ENCODE results near the gene ERCC3.

The ERCC3 gene

GRCh38 chr2:127314193-127314988, 20.4 kb upstream of the ERCC3 start:
- Histone ChIP-seq H3K27ac (ENCODE audit: low read length) (no peak overlapping the region), H3K4me3 (ENCODE audit: low read depth in 1 of 2, low read length in 2 of 2) (no peak overlapping the region), H3K36me3 (ENCODE audit: control insufficient read depth in 1 of 2, insufficient read depth in 2 of 2, low read length in 2 of 2) (peaks cover 51 to 72% of the 10 kb centered on the region in 2 donors)

DNA sequence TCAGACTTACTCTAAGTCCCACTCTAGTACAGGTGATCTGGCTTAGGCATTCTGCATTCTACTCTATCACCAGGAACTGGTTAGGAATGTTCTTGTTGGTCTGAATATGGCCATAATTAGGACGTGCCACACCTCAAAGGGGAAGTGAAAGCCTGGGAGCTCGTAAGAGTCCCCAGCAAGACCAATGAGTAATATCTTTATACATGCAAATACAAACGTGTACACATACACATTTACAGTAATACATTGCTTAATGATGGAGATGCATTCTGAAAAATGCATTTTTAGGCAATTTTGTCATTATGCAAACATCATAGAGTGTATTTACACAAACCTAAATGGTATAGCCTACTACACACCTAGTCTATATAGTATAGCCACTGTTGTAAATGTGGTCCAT, 19.5 kb upstream of the ERCC3 start:
- Histone ChIP-seq H3K4me3 (ENCODE audit: low read depth in 1 of 2, low read length in 2 of 2) (no peak overlapping the region), H3K9me3 (ENCODE audit: control insufficient read depth in 1 of 2, low read length in 2 of 2) (no peaks in the 10 kb centered on the region), H3K27me3 (ENCODE audit: low read depth, low read length) (no peaks in the 10 kb centered on the region), H3K27ac (ENCODE audit: low read length) (no peak overlapping the region), H3K4me1 (ENCODE audit: control insufficient read depth in 1 of 2, insufficient read depth in 2 of 2, low read length in 2 of 2) (no peaks in the 10 kb centered on the region), H3K36me3 (ENCODE audit: control insufficient read depth in 1 of 2, insufficient read depth in 2 of 2, low read length in 2 of 2) (peaks cover 49 to 69% of the 10 kb centered on the region in 2 donors)

More at GRCh38 chr2:127314193-127314988, 20.4 kb upstream of the ERCC3 start:
- Histone ChIP-seq H3K9me3 (ENCODE audit: control insufficient read depth in 1 of 2, low read length in 2 of 2) (no peaks in the 10 kb centered on the region), H3K27me3 (ENCODE audit: low read depth, low read length) (no peaks in the 10 kb centered on the region), H3K4me1 (ENCODE audit: control insufficient read depth in 1 of 2, insufficient read depth in 2 of 2, low read length in 2 of 2) (no peaks in the 10 kb centered on the region)

DNA sequence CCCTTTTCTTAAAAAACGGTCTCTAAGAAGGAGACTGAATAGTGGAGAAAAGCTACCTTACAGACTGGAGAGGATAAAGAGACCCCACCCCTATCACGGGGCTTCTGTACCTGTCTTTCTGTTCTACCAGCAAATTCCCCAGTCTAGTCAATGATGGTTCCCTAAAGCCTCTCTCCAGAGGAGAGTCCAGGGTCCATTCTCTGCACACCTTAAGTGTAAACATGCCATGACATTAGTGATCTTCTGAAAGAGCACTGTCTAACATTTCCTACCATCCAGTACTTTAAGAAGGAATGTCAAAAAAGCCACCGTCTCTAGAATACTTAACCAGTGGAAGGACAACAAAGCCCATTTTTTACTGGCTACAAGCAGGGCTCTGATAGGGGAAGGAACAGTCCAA, 17.0 kb upstream of the ERCC3 start:
- no peak overlapping the region for H3K27ac ChIP-seq (ENCODE audit: low read length)
- peaks cover 54 to 67% of the 10 kb centered on the region in 2 donors for H3K36me3 ChIP-seq (ENCODE audit: control insufficient read depth in 1 of 2, insufficient read depth in 2 of 2, low read length in 2 of 2)
- H3K4me3 ChIP-seq (ENCODE audit: low read depth in 1 of 2, low read length in 2 of 2) = no peak overlapping the region
- H3K27me3 ChIP-seq (ENCODE audit: low read depth, low read length) = no peaks in the 10 kb centered on the region
- no peaks in the 10 kb centered on the region for H3K9me3 ChIP-seq (ENCODE audit: control insufficient read depth in 1 of 2, low read length in 2 of 2)
- H3K4me1 ChIP-seq (ENCODE audit: control insufficient read depth in 1 of 2, insufficient read depth in 2 of 2, low read length in 2 of 2) = no peaks in the 10 kb centered on the region

GRCh38 chr2:127309468-127309867, 15.5 kb upstream of the ERCC3 start:
- H3K36me3 ChIP-seq (ENCODE audit: control insufficient read depth in 1 of 2, insufficient read depth in 2 of 2, low read length in 2 of 2) = peaks cover 51 to 53% of the 10 kb centered on the region in 2 donors
- H3K4me3 ChIP-seq (ENCODE audit: low read depth in 1 of 2, low read length in 2 of 2) = no peak overlapping the region
- no peak overlapping the region for H3K27ac ChIP-seq (ENCODE audit: low read length)

DNA sequence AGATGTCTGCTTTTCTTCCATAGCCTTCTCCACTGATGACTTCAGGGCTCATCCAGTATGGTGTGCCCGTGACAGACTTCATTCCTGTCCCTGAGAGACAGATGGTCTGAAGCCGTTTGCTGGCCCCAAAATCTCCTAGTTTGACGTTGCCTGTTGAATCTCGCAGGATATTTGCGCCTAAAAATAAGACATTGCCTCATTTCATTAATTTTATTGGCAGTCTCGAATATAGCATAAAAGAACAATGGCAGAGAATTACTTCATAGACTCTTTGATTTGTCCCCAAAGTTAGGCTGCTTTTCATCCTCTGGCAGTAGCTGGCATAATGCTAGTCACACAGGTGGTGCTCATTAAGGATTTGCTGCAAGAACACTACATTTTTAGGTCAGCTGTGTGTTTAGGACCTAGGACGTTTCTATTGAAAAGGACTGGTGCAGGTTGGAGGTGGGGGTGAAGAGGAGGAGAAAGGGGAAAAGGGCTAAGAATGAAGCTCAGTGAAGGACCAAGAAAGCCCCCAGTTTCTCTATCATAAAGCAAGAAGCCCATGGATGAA, 14.7 kb upstream of the ERCC3 start:
- Histone ChIP-seq H3K27ac (ENCODE audit: low read length) (no peak overlapping the region), H3K9me3 (ENCODE audit: control insufficient read depth in 1 of 2, low read length in 2 of 2) (no peaks in the 10 kb centered on the region), H3K4me3 (ENCODE audit: low read depth in 1 of 2, low read length in 2 of 2) (no peak overlapping the region), H3K4me1 (ENCODE audit: control insufficient read depth in 1 of 2, insufficient read depth in 2 of 2, low read length in 2 of 2) (no peaks in the 10 kb centered on the region), H3K27me3 (ENCODE audit: low read depth, low read length) (no peaks in the 10 kb centered on the region), H3K36me3 (ENCODE audit: control insufficient read depth in 1 of 2, insufficient read depth in 2 of 2, low read length in 2 of 2) (peaks cover 43 to 45% of the 10 kb centered on the region in 2 donors)

More at GRCh38 chr2:127309468-127309867, 15.5 kb upstream of the ERCC3 start:
- Histone ChIP-seq H3K27me3 (ENCODE audit: low read depth, low read length) (no peaks in the 10 kb centered on the region), H3K4me1 (ENCODE audit: control insufficient read depth in 1 of 2, insufficient read depth in 2 of 2, low read length in 2 of 2) (no peaks in the 10 kb centered on the region), H3K9me3 (ENCODE audit: control insufficient read depth in 1 of 2, low read length in 2 of 2) (no peaks in the 10 kb centered on the region)

DNA sequence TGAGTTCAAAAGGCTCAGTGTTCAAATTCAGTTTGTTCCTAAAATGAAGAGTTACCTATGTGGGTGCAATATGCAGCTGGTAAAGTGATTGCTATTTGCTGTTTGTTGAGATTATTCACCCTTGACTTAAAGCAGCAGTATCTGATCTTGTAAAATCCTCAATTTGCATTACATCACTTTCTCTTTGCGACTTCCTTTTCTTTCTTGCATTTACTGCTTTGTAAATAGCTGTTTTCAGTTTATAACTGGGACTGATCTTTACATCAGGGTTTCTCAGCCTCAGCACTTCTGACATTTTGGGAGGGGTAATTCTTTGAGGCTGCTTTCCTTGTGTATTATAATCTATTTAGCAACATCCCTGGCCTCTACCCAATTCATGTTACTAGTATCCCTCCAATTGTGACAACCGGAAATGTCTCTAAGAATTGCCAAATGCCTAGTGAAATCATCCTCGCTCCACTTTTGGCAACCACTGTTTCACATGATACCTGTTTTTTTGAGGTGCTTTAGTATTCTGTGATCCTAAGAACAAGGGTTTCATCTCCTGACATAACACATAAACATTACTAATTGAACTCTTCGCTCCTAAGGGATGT, 12.1 kb upstream of the ERCC3 start:
- Histone ChIP-seq H3K4me1 (ENCODE audit: control insufficient read depth in 1 of 2, insufficient read depth in 2 of 2, low read length in 2 of 2) (no peaks in the 10 kb centered on the region), H3K9me3 (ENCODE audit: control insufficient read depth in 1 of 2, low read length in 2 of 2) (no peaks in the 10 kb centered on the region), H3K4me3 (ENCODE audit: low read depth in 1 of 2, low read length in 2 of 2) (no peak overlapping the region), H3K27me3 (ENCODE audit: low read depth, low read length) (no peaks in the 10 kb centered on the region), H3K36me3 (ENCODE audit: control insufficient read depth in 1 of 2, insufficient read depth in 2 of 2, low read length in 2 of 2) (peaks cover 26 to 32% of the 10 kb centered on the region in 2 donors), H3K27ac (ENCODE audit: low read length) (no peak overlapping the region)

- peaks cover 12 to 13% of the 10 kb centered on the region in 2 donors for H3K36me3 ChIP-seq (ENCODE audit: control insufficient read depth in 1 of 2, insufficient read depth in 2 of 2, low read length in 2 of 2)
- no peak overlapping the region for H3K27ac ChIP-seq (ENCODE audit: low read length)
- no peaks in the 10 kb centered on the region for H3K4me1 ChIP-seq (ENCODE audit: control insufficient read depth in 1 of 2, insufficient read depth in 2 of 2, low read length in 2 of 2)
- H3K9me3 ChIP-seq (ENCODE audit: control insufficient read depth in 1 of 2, low read length in 2 of 2) = no peaks in the 10 kb centered on the region
- no peaks in the 10 kb centered on the region for H3K27me3 ChIP-seq (ENCODE audit: low read depth, low read length)
- H3K4me3 ChIP-seq (ENCODE audit: low read depth in 1 of 2, low read length in 2 of 2) = no peak overlapping the region
Measured at GRCh38 chr2:127302168-127302567, 8.2 kb upstream of the ERCC3 start.

DNA sequence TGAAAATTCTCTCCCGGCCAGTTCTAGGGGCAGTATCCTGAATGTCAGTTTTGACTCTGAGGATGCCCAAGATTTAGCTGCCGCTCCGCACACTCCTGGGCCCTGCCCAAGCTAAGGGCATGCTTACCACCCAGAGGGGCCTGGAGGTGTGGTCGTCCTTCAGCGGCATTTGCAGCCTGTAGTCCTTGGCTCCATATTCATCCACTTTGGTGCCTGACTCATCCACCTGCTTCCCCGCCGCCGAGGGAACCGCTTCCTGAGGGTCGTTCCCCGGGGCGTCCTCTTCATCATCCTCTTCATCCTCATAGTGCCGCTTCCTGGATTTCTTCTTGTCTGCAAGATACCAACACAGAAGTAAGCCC, 577 bp downstream of the ERCC3 start:
- Histone ChIP-seq H3K27me3 (ENCODE audit: low read depth, low read length) (no peaks in the 10 kb centered on the region), H3K27ac (ENCODE audit: low read length) (peak overlapping the region; percentile 23), H3K9me3 (ENCODE audit: control insufficient read depth in 1 of 2, low read length in 2 of 2) (no peaks in the 10 kb centered on the region), H3K4me1 (ENCODE audit: control insufficient read depth in 1 of 2, insufficient read depth in 2 of 2, low read length in 2 of 2) (peaks cover 2 to 14% of the 10 kb centered on the region in 2 donors), H3K36me3 (ENCODE audit: control insufficient read depth in 1 of 2, insufficient read depth in 2 of 2, low read length in 2 of 2) (peaks cover 32 to 36% of the 10 kb centered on the region in 2 donors), H3K4me3 (ENCODE audit: low read depth in 1 of 2, low read length in 2 of 2) (peak overlapping the region; percentile 89 to 99)

GRCh38 chr2:127288274-127288673, 5.7 kb downstream of the ERCC3 start:
- no peaks in the 10 kb centered on the region for H3K27me3 ChIP-seq (ENCODE audit: low read depth, low read length)
- H3K9me3 ChIP-seq (ENCODE audit: control insufficient read depth in 1 of 2, low read length in 2 of 2) = peaks cover 0 to 3% of the 10 kb centered on the region in 2 donors
- no peak overlapping the region for H3K27ac ChIP-seq (ENCODE audit: low read length)
- no peak overlapping the region for H3K4me3 ChIP-seq (ENCODE audit: low read depth in 1 of 2, low read length in 2 of 2)
- H3K36me3 ChIP-seq (ENCODE audit: control insufficient read depth in 1 of 2, insufficient read depth in 2 of 2, low read length in 2 of 2) = peaks cover 64 to 84% of the 10 kb centered on the region in 2 donors
- H3K4me1 ChIP-seq (ENCODE audit: control insufficient read depth in 1 of 2, insufficient read depth in 2 of 2, low read length in 2 of 2) = peaks cover 1 to 9% of the 10 kb centered on the region in 2 donors

DNA sequence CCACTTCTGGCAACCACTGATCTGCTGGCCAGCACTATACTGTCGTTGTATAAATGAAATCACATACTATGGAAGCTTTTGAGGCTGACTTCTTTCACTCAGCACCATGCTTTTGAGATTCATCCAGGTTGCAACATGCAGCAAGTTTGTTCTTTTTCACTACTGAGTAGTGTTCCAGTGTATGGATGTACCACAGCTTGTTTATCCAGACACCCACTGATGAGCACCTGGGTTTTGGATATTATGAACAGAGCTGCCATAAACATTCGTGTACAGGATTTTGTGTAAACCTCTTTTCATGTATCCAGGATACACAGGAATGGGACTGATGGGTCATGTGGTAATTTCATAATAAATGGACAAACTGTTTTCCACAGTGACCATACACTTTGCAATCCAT, 10.7 kb downstream of the ERCC3 start:
- Histone ChIP-seq H3K36me3 (ENCODE audit: control insufficient read depth in 1 of 2, insufficient read depth in 2 of 2, low read length in 2 of 2) (peaks cover 56 to 87% of the 10 kb centered on the region in 2 donors), H3K27me3 (ENCODE audit: low read depth, low read length) (no peaks in the 10 kb centered on the region), H3K4me1 (ENCODE audit: control insufficient read depth in 1 of 2, insufficient read depth in 2 of 2, low read length in 2 of 2) (no peaks in the 10 kb centered on the region), H3K27ac (ENCODE audit: low read length) (no peak overlapping the region), H3K4me3 (ENCODE audit: low read depth in 1 of 2, low read length in 2 of 2) (no peak overlapping the region), H3K9me3 (ENCODE audit: control insufficient read depth in 1 of 2, low read length in 2 of 2) (peaks cover 0 to 3% of the 10 kb centered on the region in 2 donors)

DNA sequence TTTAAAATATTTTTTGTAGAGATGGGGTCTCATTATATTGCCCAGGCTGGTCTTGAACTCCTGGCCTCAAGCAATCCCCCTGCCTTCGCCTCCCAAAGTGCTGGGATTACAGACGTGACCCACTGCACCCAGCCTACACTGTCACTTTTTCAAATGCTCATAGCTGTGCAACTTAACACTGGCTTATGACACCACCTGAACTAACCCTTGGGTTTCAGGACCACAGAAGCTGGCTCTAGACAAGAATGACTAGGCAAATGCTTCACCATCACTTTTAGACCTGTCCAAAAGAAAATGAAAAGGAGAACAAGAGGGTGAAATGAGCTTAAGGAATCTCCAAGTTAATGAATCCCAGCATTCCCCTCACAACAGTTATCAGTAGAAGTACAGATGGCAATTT, 13.3 kb downstream of the ERCC3 start:
- no peaks in the 10 kb centered on the region for H3K4me1 ChIP-seq (ENCODE audit: control insufficient read depth in 1 of 2, insufficient read depth in 2 of 2, low read length in 2 of 2)
- H3K27ac ChIP-seq (ENCODE audit: low read length) = no peak overlapping the region
- peaks cover 49 to 81% of the 10 kb centered on the region in 2 donors for H3K36me3 ChIP-seq (ENCODE audit: control insufficient read depth in 1 of 2, insufficient read depth in 2 of 2, low read length in 2 of 2)
- H3K4me3 ChIP-seq (ENCODE audit: low read depth in 1 of 2, low read length in 2 of 2) = no peak overlapping the region
- H3K9me3 ChIP-seq (ENCODE audit: control insufficient read depth in 1 of 2, low read length in 2 of 2) = peaks cover 0 to 3% of the 10 kb centered on the region in 2 donors
- H3K27me3 ChIP-seq (ENCODE audit: low read depth, low read length) = no peaks in the 10 kb centered on the region
